Gastrocnemius medialis (tissue), 4 donors: Measurements from ENCODE around the gene PSMD13.

Source experiments
- POLR2A ChIP-seq, 2 donors: fragments of 450-650 bp; IDR thresholded peaks; one replicate each; pipeline ENCODE4 v1.6.1; 2017; ENCODE audit warnings: antibody characterized with exemption in 2 of 2, mild to moderate bottlenecking in 2 of 2, moderate library complexity in 2 of 2
- TF ChIP-seq, protein P1 (sequence below), 5 experiments: fragments of 450-650 bp in 3 of 5; fragments of 200-600 bp in 2 of 5; sonication (generic) in 2 of 5; IDR thresholded peaks in 4 of 5; conservative IDR thresholded peaks in 1 of 5; 1 replicate in 4 of 5; 2 replicates in 1 of 5; pipeline ENCODE4 v1.5.1; 2016 to 2019; ENCODE audit warnings: antibody characterized with exemption in 5 of 5, mild to moderate bottlenecking in 3 of 5, moderate library complexity in 3 of 5

DNA sequence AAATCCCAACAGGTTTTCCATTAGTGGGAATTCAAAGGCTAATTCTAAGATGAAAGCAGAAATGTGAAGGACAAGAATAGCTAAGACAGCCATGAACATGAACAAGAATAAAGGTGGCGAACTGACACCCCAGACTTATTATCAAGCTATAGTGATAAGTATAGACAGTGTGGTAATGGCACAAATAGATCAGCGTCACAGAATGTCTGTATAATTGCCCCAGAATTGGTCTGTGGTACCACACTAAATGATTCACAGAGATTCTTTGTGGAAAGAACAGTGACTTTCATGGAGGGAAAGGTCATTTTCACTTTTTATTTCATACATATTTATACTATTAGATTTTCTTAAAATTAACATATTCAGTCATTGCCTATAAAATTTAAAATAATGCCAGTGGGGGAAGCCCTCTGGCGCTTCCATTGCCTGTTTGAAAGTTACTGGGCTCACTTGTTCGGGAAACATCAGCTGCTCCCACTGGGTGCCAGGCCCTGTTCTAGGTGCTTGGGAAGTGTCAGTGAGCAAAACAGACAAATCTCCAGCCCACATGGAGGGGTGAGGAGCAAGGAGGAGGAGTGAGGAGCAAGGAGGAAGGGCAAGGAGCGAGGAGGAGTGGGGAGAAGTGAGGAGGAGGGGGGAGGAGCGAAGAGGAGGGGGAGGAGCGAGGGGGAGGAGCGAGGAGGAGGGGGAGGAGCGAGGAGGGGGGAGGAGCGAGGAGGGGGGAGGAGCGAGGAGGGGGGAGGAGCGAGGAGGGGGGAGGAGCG, 30.1 kb downstream of the PSMD13 start:
- TF ChIP-seq, protein P1, sequence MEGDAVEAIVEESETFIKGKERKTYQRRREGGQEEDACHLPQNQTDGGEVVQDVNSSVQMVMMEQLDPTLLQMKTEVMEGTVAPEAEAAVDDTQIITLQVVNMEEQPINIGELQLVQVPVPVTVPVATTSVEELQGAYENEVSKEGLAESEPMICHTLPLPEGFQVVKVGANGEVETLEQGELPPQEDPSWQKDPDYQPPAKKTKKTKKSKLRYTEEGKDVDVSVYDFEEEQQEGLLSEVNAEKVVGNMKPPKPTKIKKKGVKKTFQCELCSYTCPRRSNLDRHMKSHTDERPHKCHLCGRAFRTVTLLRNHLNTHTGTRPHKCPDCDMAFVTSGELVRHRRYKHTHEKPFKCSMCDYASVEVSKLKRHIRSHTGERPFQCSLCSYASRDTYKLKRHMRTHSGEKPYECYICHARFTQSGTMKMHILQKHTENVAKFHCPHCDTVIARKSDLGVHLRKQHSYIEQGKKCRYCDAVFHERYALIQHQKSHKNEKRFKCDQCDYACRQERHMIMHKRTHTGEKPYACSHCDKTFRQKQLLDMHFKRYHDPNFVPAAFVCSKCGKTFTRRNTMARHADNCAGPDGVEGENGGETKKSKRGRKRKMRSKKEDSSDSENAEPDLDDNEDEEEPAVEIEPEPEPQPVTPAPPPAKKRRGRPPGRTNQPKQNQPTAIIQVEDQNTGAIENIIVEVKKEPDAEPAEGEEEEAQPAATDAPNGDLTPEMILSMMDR (IDR thresholded peaks at IDR 0.05 in 4 of 5, conservative IDR thresholded peaks at IDR 0.05 in 1 of 5), result no peak
- TF ChIP-seq POLR2A (IDR thresholded peaks at IDR 0.05), result no peak
